Neuronal stem cell (in vitro differentiated cells): ENCODE results near the gene ARHGEF1.

Source experiments
- DNase-seq: peaks from one replicate; pipeline ENCODE4 v3.0.0-alpha.2; 2013; ENCODE audit warnings: low spot score
- H2AFZ ChIP-seq: one replicate; pipeline ENCODE4 v1.6.1; 2013; ENCODE audit warnings: mild to moderate bottlenecking, low read length, inconsistent platforms
- H2AK5ac ChIP-seq: 2 replicates; pipeline ENCODE4 v1.6.1; 2013; ENCODE audit warnings: low read depth, mild to moderate bottlenecking, inconsistent platforms, low read length, moderate library complexity, mixed read lengths
- H2BK120ac ChIP-seq: 2 replicates; pipeline ENCODE4 v1.6.1; 2013; ENCODE audit warnings: low read depth, mild to moderate bottlenecking, inconsistent platforms, low read length, moderate library complexity, mixed read lengths
- H2BK12ac ChIP-seq: one replicate; pipeline ENCODE4 v1.6.1; 2013; ENCODE audit warnings: low read length, inconsistent platforms
- H2BK15ac ChIP-seq: 2 replicates; pipeline ENCODE4 v1.6.1; 2013; ENCODE audit warnings: mild to moderate bottlenecking, low read length, inconsistent platforms, mixed read lengths
- H2BK5ac ChIP-seq: one replicate; pipeline ENCODE4 v1.6.1; 2013; ENCODE audit warnings: inconsistent platforms, mild to moderate bottlenecking, low read length, moderate library complexity
- H3K14ac ChIP-seq: one replicate; pipeline ENCODE4 v1.6.1; 2013; ENCODE audit warnings: low read length, inconsistent platforms
- H3K18ac ChIP-seq: 2 replicates; pipeline ENCODE4 v1.6.1; 2013; ENCODE audit warnings: low read length, inconsistent platforms
- H3K23ac ChIP-seq: 2 replicates; pipeline ENCODE4 v1.6.1; 2013; ENCODE audit warnings: low read depth, mild to moderate bottlenecking, mixed read lengths, low read length, inconsistent platforms; ENCODE audit not compliant: poor library complexity
- H3K27ac ChIP-seq: replicated peaks from 3 replicates; pipeline ENCODE4 v1.5.1; 2013; ENCODE audit warnings: low read length, inconsistent platforms
- H3K27me3 ChIP-seq, 3 experiments: 2 replicates each; pipeline ENCODE4 v1.6.1; 2013; ENCODE audit warnings: low read length in 3 of 3, mild to moderate bottlenecking in 2 of 3, inconsistent platforms in 1 of 3, low read depth in 1 of 3, mixed read lengths in 1 of 3, moderate library complexity in 1 of 3; ENCODE audit not compliant: control insufficient read depth in 3 of 3, insufficient read depth in 3 of 3
- H3K36me3 ChIP-seq, 2 donors: replicated peaks in 1 of 2; 2 replicates each; pipeline ENCODE4 v1.6.1; 2013; ENCODE audit warnings: low read length in 2 of 2; ENCODE audit not compliant: control insufficient read depth in 2 of 2, insufficient read depth in 2 of 2
- H3K4ac ChIP-seq: 2 replicates; pipeline ENCODE4 v1.6.1; 2013; ENCODE audit warnings: inconsistent platforms, mild to moderate bottlenecking, low read length, moderate library complexity
- H3K4me1 ChIP-seq, 2 donors: 1 replicate in 1 of 2; 2 replicates in 1 of 2; pipeline ENCODE4 v1.6.1; 2013; ENCODE audit warnings: low read length in 2 of 2, low read depth in 1 of 2; ENCODE audit not compliant: control insufficient read depth in 2 of 2, insufficient read depth in 1 of 2
- H3K4me2 ChIP-seq: one replicate; pipeline ENCODE4 v1.6.1; 2013; ENCODE audit warnings: mild to moderate bottlenecking, low read length, inconsistent platforms; ENCODE audit not compliant: insufficient read depth, poor library complexity, severe bottlenecking
- H3K4me3 ChIP-seq, 2 donors: 2 replicates each; pipeline ENCODE4 v1.5.1; 2013; ENCODE audit warnings: low read length in 2 of 2, mild to moderate bottlenecking in 2 of 2, inconsistent platforms in 1 of 2, moderate library complexity in 1 of 2
- H3K79me1 ChIP-seq: one replicate; pipeline ENCODE4 v1.6.1; 2013; ENCODE audit warnings: low read depth, mild to moderate bottlenecking, inconsistent platforms, low read length, moderate library complexity
- H3K9ac ChIP-seq: one replicate; pipeline ENCODE4 v1.6.1; 2013; ENCODE audit warnings: mild to moderate bottlenecking, low read depth, low read length, inconsistent platforms; ENCODE audit not compliant: poor library complexity
- H3K9me3 ChIP-seq, 2 donors: replicated peaks in 1 of 2; 2 replicates each; pipeline versions ENCODE3 to v1.6.1; 2013; ENCODE audit warnings: low read length in 2 of 2, mild to moderate bottlenecking in 2 of 2, inconsistent platforms in 1 of 2, low read depth in 1 of 2, mixed read lengths in 1 of 2, moderate library complexity in 1 of 2; ENCODE audit not compliant: control insufficient read depth in 2 of 2, insufficient read depth in 1 of 2
- H4K8ac ChIP-seq: one replicate; pipeline ENCODE4 v1.6.1; 2013; ENCODE audit warnings: low read depth, mild to moderate bottlenecking, inconsistent platforms, low read length, moderate library complexity
- H4K91ac ChIP-seq: one replicate; pipeline ENCODE4 v1.6.1; 2013; ENCODE audit warnings: low read length, low read depth, mild to moderate bottlenecking, inconsistent platforms; ENCODE audit not compliant: poor library complexity
- WGBS, 2 donors: extraction: QIAGEN DNeasy Blood & Tissue Kit; methylation state at CpG; one replicate each; pipeline ENCODE4 v1.1.7; 2013; ENCODE audit warnings: missing lambda C conversion rate in 2 of 2, mixed read lengths in 1 of 2; ENCODE audit not compliant: insufficient read length in 2 of 2, insufficient replicate concordance in 1 of 2; ENCODE audit errors: extremely low coverage in 2 of 2; 5-methylcytosine and 5-hydroxymethylcytosine counted together

Gene ARHGEF1

DNA sequence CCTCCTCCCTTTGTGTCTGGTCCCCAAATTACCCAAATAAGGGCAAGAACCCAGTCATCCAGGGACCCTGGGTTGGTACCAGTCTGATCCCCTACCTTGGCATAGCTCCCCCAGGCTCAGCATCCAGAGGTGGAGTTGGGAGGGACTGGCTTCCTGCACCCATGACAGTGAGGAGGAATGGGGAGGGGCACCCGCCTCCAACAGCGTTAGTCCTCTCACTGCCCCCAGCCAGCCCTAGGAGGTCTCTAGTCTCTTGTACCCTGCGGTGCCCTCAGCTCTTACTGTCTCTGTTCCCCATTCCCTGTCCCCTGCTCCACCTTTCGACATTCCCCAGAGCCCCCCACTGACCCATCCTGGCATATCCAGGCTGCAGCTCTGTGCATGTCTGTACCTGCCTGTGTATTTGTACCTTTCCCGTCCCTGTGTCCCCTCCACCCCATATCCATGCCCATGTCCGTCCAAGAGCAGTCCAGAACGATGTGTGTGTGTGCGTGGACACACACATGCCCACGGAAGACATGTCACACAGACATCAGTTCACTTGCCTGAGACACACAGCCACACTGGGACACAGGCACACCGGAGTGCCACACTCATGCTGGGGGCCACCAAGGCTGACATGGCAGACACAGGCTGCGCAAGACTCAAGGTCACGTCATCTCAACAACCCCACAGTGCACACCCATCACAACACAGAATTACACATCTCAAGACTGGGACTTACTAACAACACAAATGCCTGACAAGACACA is 27.4 kb downstream of the ARHGEF1 start:
- H3K36me3 ChIP-seq = peaks cover 3 to 7% of the 10 kb centered on the region in 2 donors
- H3K4me1 ChIP-seq = peaks cover 0 to 4% of the 10 kb centered on the region in 2 donors
- peak overlapping the region; percentile 24 for H3K9ac ChIP-seq
- no peak overlapping the region for H2AFZ ChIP-seq
- H3K4me2 ChIP-seq = no peak overlapping the region
- H3K18ac ChIP-seq = peak overlapping the region; percentile 44
- no peak overlapping the region for H2AK5ac ChIP-seq
- H3K14ac ChIP-seq = peak overlapping the region; percentile 57
- no peaks in the 10 kb centered on the region for H3K79me1 ChIP-seq
- H2BK15ac ChIP-seq = no peak overlapping the region
- no peak overlapping the region for H3K4ac ChIP-seq
- no peak overlapping the region for H3K27ac ChIP-seq
- no peak overlapping the region for H2BK5ac ChIP-seq
- no peak overlapping the region for H4K91ac ChIP-seq
- peak overlapping the region; percentile 86 for H4K8ac ChIP-seq
- peaks cover 0 to 3% of the 10 kb centered on the region in 2 donors for H3K9me3 ChIP-seq
- no CpG with 5 or more reads among the region's 12 CpGs for WGBS, 2 donors
- no peak overlapping the region for H2BK120ac ChIP-seq
- no peak overlapping the region for H2BK12ac ChIP-seq
- no peak for DNase-seq
- no peak overlapping the region for H3K23ac ChIP-seq
- H3K27me3 ChIP-seq = peaks cover 28 to 57% (median 46%) of the 10 kb centered on the region in 3 experiments
- H3K4me3 ChIP-seq = no peak overlapping the region

DNA sequence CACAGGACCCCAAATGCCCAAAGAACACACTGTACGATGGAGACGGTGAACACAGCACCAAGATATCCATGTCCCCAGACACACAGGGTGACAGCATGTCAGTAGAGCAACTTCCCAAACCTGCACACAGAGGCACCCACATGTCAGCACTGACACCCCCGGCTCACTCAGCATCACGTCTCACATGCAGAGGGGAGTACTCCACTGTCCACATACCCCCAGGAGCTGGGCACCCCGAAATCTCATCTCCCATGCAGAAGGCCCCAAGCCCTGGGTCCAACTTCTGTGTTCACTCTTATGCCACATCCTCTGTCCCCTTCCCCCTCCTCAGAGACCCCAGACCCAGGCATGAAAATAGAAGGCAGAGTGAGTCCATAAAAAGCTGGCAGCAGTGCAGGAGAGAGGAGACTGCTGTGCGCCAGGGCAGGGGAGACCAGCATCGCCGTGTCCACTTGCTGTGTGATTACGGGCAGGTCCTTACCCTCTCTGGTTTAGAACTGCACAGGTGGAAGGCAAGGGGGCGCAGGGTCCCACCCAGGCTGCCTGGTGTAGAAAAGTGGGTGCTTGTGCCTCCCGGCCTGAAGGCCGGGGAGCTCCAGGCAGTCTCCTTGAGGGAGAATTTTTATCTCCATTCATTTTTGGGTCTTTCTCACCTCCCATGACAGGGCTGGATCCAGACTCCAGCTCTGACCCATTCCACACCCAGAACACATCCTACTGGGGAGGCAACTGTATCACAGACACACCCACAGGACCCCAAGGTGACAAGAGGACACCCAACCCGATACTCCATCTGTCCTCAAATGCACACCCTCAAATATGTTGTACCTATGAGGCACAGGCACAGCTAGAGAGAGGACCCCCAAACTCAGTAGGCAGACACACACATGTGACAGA is 28.3 kb downstream of the ARHGEF1 start:
- no peak overlapping the region for H3K4ac ChIP-seq
- H2BK5ac ChIP-seq = no peak overlapping the region
- peaks cover 0 to 4% of the 10 kb centered on the region in 2 donors for H3K4me1 ChIP-seq
- no peak overlapping the region for H2AK5ac ChIP-seq
- no CpG with 5 or more reads among the region's 13 CpGs for WGBS, 2 donors
- H3K18ac ChIP-seq = peak overlapping the region; percentile 36
- H3K27me3 ChIP-seq = peaks cover 35 to 65% (median 53%) of the 10 kb centered on the region in 3 experiments
- H3K36me3 ChIP-seq = peaks cover 0 to 1% of the 10 kb centered on the region in 2 donors
- H3K9ac ChIP-seq = no peak overlapping the region
- DNase-seq = no peak
- no peak overlapping the region for H2BK15ac ChIP-seq
- H3K4me3 ChIP-seq = no peak overlapping the region
- H3K14ac ChIP-seq = no peak overlapping the region
- H2AFZ ChIP-seq = no peak overlapping the region
- no peak overlapping the region for H4K91ac ChIP-seq
- no peak overlapping the region for H2BK120ac ChIP-seq
- H4K8ac ChIP-seq = no peak overlapping the region
- no peak overlapping the region for H3K4me2 ChIP-seq
- H3K27ac ChIP-seq = no peak overlapping the region
- H3K23ac ChIP-seq = no peak overlapping the region
- peaks cover 0 to 6% of the 10 kb centered on the region in 2 donors for H3K9me3 ChIP-seq
- H3K79me1 ChIP-seq = no peaks in the 10 kb centered on the region
- no peak overlapping the region for H2BK12ac ChIP-seq

DNA sequence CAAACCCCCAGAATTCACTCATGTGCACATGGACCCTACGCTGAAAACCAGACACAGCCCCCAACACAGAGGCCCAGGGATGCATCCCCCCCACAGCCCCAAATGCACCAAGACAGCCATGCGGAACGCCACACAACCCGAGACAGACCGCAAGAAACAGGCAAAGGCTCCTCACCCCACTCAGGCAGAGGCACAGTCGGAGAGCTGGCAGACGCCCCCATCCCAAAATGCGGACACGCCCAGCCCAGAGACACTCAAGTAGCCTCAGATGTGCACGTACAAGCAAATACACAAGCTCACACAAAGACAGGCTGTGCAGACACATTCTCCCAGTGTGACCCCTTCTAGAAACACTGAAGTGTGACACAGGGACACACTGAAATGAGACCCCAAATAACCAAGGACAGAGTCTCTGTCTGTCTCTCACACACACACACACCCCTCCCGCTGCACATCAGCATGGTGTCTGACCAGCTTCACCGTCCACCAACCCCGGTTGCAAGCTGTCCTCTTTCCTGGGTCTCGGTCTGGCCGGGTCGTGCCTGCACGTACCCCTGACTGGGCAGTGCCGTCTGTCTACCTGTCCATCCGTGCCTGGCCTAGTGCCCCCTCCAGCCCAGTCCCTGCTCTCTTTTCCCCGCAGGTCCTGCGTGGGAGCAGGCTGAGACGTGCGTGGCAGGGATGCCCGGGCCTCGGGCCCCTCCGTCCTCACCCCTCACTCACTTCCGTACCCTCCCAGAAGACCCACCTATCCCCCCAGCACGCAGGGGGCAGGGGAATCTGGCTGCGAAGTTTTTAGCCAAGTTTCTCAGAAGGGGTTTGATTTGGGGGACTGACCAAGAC is 29.1 kb downstream of the ARHGEF1 start:
- H4K91ac ChIP-seq = no peak overlapping the region
- no peaks in the 10 kb centered on the region for H3K79me1 ChIP-seq
- H2BK5ac ChIP-seq = no peak overlapping the region
- no peak overlapping the region for H2AFZ ChIP-seq
- H3K4me3 ChIP-seq = no peak overlapping the region
- peak overlapping the region; percentile 68 for H2AK5ac ChIP-seq
- H4K8ac ChIP-seq = no peak overlapping the region
- no peak overlapping the region for H3K14ac ChIP-seq
- no peak for DNase-seq
- no peak overlapping the region for H3K4ac ChIP-seq
- peaks cover 0 to 1% of the 10 kb centered on the region in 2 donors for H3K36me3 ChIP-seq
- no peak overlapping the region for H2BK12ac ChIP-seq
- H3K4me1 ChIP-seq = peaks cover 0 to 4% of the 10 kb centered on the region in 2 donors
- H3K18ac ChIP-seq = peak overlapping the region; percentile 70
- H3K23ac ChIP-seq = peak overlapping the region; percentile 98
- peaks cover 38 to 74% (median 61%) of the 10 kb centered on the region in 3 experiments for H3K27me3 ChIP-seq
- H3K4me2 ChIP-seq = no peak overlapping the region
- H3K27ac ChIP-seq = no peak overlapping the region
- peak overlapping the region; percentile 67 for H3K9ac ChIP-seq
- H2BK15ac ChIP-seq = peak overlapping the region; percentile 73
- peaks cover 0 to 6% of the 10 kb centered on the region in 2 donors for H3K9me3 ChIP-seq
- no peak overlapping the region for H2BK120ac ChIP-seq
- WGBS, 2 donors = no CpG with 5 or more reads among the region's 29 CpGs
